ENCODE results near the gene CCL21.

DNA sequence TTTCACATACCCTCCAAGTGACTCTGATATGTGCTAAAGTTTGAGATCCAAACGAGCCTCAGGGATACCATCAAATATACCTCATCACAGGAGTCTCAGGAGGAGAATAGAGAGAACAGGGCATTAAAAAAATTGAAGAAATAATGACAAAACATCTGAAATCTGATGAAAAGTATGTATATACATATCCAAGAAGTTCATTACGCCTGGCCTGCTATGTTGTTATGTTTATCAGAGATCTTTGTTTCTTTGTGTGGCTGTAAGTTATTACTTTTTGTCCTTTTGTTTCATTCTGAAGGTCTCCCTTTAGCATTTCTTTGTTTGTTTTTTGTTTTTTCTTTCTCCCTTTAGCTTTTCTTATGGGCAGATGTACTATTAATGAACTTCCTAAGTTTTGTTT lies 16.4 kb downstream of the CCL21 start:
- TF ChIP-seq, protein P1, sequence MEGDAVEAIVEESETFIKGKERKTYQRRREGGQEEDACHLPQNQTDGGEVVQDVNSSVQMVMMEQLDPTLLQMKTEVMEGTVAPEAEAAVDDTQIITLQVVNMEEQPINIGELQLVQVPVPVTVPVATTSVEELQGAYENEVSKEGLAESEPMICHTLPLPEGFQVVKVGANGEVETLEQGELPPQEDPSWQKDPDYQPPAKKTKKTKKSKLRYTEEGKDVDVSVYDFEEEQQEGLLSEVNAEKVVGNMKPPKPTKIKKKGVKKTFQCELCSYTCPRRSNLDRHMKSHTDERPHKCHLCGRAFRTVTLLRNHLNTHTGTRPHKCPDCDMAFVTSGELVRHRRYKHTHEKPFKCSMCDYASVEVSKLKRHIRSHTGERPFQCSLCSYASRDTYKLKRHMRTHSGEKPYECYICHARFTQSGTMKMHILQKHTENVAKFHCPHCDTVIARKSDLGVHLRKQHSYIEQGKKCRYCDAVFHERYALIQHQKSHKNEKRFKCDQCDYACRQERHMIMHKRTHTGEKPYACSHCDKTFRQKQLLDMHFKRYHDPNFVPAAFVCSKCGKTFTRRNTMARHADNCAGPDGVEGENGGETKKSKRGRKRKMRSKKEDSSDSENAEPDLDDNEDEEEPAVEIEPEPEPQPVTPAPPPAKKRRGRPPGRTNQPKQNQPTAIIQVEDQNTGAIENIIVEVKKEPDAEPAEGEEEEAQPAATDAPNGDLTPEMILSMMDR (IDR thresholded peaks at IDR 0.05), result no peak
- TF ChIP-seq POLR2A (IDR thresholded peaks at IDR 0.05), result no peak
